Endodermal cell (in vitro differentiated cells): ENCODE measurements around the gene RIMS4. TPM values are rescaled to one million over a fixed set of nuclear protein-coding genes. Genes with fewer than 3 reads are reported as not detected.

Source experiments
- DNase-seq: peaks from one replicate; pipeline ENCODE4 v3.0.0-alpha.2; 2017
- H3K27ac ChIP-seq: 2 replicates; pipeline ENCODE4 v1.5.1; 2013; ENCODE audit warnings: mild to moderate bottlenecking, low read depth, low read length, moderate library complexity
- H3K27me3 ChIP-seq: 2 replicates; pipeline ENCODE4 v1.6.1; 2013; ENCODE audit warnings: mild to moderate bottlenecking, low read length, moderate library complexity; ENCODE audit not compliant: insufficient read depth, control insufficient read depth, poor library complexity, severe bottlenecking
- H3K36me3 ChIP-seq: 2 replicates; pipeline ENCODE4 v1.7.0; 2013; ENCODE audit warnings: mild to moderate bottlenecking, low read length, moderate library complexity; ENCODE audit not compliant: control insufficient read depth, insufficient read depth
- H3K4me1 ChIP-seq: one replicate; pipeline ENCODE4 v1.7.0; 2013; ENCODE audit warnings: low read length; ENCODE audit not compliant: control insufficient read depth, insufficient read depth
- H3K4me3 ChIP-seq: 2 replicates; pipeline ENCODE4 v1.5.1; 2013; ENCODE audit warnings: mild to moderate bottlenecking, low read length, moderate library complexity
- H3K9ac ChIP-seq: 2 replicates; pipeline ENCODE4 v1.6.1; 2013; ENCODE audit warnings: mild to moderate bottlenecking, low read length, moderate library complexity; ENCODE audit not compliant: poor library complexity, severe bottlenecking; ENCODE audit errors: extremely low read depth
- H3K9me3 ChIP-seq: 2 replicates; pipeline ENCODE4 v1.6.1; 2013; ENCODE audit warnings: mild to moderate bottlenecking, low read length, moderate library complexity; ENCODE audit not compliant: control insufficient read depth
- H3K27ac Mint-ChIP-seq: 2 replicates; pipeline ENCODE4 v1.8.0; 2020; ENCODE audit warnings: mixed read lengths
- H3K27me3 Mint-ChIP-seq: 2 replicates; pipeline ENCODE4 v1.8.0; 2021; ENCODE audit warnings: mild to moderate bottlenecking, mixed read lengths; ENCODE audit not compliant: insufficient read depth
- H3K36me3 Mint-ChIP-seq: 2 replicates; pipeline ENCODE4 v1.8.0; 2020; ENCODE audit warnings: low read depth, mixed read lengths
- H3K4me1 Mint-ChIP-seq: 2 replicates; pipeline ENCODE4 v1.8.0; 2020; ENCODE audit warnings: mixed read lengths
- H3K4me3 Mint-ChIP-seq: 2 replicates; pipeline ENCODE4 v1.8.0; 2020; ENCODE audit warnings: mild to moderate bottlenecking, moderate library complexity, mixed read lengths
- H3K9me3 Mint-ChIP-seq: 2 replicates; pipeline ENCODE4 v1.8.0; 2020; ENCODE audit warnings: mild to moderate bottlenecking, mixed read lengths
- WGBS, 2 experiments: methylation state at CpG; one replicate each; pipeline versions ENCODE4 v1.1.5 to v1.1.7; 2013; ENCODE audit warnings: missing lambda C conversion rate in 2 of 2, mixed read lengths in 1 of 2; ENCODE audit not compliant: insufficient coverage in 1 of 2, insufficient read length in 1 of 2; 5-methylcytosine and 5-hydroxymethylcytosine counted together
- total RNA-seq, 2 donors: library from RNA; stranded (reverse); fragmentation: NEBNext Ultra II Directional in 1 of 2; extraction: Animal tissue kit (Norgen Biotek cat#: 25700) in 1 of 2; gene quantifications; 2 replicates in 1 of 2; 3 replicates in 1 of 2; pipeline ENCODE4 v1.2.1, GENCODE V29; 2021
- TF ChIP-seq, protein P1 (sequence below): fragments of 200-600 bp; sonication (generic); conservative IDR thresholded peaks from 2 replicates; pipeline ENCODE4 v1.5.0; 2021; ENCODE audit warnings: antibody characterized with exemption, mild to moderate bottlenecking

Gene RIMS4
- total RNA-seq, 2 donors from 2014 or later: 4.3 to 13.0 TPM

DNA sequence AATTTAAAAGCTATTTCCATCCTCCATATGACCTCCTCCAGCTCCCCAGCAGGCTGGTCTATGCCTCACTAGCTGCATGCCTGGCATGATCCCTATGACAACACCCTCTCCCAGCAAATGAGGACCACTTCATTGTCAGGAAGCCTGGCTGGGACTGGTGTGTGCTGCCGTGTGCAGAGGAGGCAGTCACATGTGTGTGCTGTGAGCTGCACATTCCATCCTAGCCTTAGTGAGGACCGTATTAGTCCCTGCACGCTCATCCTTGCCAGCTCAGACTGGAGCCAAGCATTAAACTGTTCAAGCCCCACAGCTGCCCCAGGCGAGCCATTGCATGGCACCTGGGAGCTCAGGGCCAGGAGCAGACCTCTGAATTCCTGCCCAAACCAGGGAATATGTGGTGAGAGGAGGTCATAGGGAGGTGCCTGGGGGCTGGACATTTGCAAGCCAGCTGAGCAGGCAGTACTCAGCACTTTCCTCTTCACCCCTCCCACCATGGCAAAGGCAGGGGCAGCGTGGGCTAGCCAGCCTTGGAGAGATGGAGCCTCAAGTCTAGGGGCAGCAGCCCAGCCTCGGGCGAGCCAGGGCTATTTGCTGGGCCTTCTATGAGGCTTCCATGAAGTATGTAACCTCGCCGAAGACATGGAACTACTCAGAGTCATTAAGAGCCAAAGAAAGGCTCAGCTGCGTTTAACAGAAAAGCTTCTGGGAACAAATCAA lies 103.9 kb downstream of the RIMS4 start:
- WGBS, 2 experiments: 68 to 72% methylated on average over 7 to 10 of the region's 10 CpGs
- DNase-seq: no peak
- Histone ChIP-seq H3K4me3 (no peak overlapping the region), H3K27ac (peak overlapping the region; percentile 30), H3K27me3 (no peaks in the 10 kb centered on the region), H3K4me1 (no peaks in the 10 kb centered on the region), H3K36me3 (no peaks in the 10 kb centered on the region), H3K9ac (no peak overlapping the region), H3K9me3 (no peaks in the 10 kb centered on the region)
- Mint-ChIP-seq H3K4me3 (no peak overlapping the region), H3K4me1 (peaks cover 4% of the 10 kb centered on the region), H3K36me3 (no peaks in the 10 kb centered on the region), H3K27me3 (no peaks in the 10 kb centered on the region), H3K27ac (no peak overlapping the region), H3K9me3 (no peaks in the 10 kb centered on the region)
- TF ChIP-seq, protein P1, sequence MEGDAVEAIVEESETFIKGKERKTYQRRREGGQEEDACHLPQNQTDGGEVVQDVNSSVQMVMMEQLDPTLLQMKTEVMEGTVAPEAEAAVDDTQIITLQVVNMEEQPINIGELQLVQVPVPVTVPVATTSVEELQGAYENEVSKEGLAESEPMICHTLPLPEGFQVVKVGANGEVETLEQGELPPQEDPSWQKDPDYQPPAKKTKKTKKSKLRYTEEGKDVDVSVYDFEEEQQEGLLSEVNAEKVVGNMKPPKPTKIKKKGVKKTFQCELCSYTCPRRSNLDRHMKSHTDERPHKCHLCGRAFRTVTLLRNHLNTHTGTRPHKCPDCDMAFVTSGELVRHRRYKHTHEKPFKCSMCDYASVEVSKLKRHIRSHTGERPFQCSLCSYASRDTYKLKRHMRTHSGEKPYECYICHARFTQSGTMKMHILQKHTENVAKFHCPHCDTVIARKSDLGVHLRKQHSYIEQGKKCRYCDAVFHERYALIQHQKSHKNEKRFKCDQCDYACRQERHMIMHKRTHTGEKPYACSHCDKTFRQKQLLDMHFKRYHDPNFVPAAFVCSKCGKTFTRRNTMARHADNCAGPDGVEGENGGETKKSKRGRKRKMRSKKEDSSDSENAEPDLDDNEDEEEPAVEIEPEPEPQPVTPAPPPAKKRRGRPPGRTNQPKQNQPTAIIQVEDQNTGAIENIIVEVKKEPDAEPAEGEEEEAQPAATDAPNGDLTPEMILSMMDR: no peak

DNA sequence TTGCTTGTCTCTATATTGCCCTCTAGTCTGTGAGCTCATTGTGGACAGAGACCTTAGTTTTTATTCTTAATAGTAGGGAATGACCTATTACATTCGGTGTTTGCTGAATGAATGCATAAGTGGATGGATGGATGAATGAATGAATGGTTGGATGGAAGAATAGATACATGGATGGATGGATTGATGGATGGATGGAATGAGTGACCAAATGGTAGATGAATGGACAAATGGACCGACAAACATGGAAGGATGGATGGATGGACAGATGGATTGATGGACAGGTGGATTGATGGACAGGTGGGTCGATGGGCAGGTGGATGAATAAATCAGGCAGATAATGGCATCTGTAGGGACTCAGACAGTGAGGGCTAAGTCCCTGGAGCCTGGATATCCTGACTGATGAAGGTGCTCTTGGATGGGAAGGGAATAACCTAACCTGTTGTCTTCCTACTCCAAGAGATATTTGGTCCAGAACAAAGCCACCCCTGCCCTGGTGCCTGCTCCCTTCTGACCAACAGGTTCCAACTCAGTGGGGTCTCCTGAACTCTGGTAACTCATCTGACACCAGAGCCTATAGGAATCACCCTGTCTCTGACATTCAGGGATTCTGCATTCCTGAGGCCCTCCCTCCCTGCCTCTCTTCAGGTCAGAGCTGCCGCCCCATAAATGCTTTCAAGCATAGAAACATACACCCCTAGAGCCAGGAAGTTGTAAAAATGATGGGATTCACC lies 104.8 kb downstream of the RIMS4 start:
- no peaks in the 10 kb centered on the region for H3K4me1 ChIP-seq
- WGBS, 2 experiments: 89 to 98% methylated on average over 3 to 4 of the region's 4 CpGs
- no peaks in the 10 kb centered on the region for H3K27me3 ChIP-seq
- no peak for DNase-seq
- H3K9ac ChIP-seq: no peak overlapping the region
- TF ChIP-seq, protein P1: no peak
- no peaks in the 10 kb centered on the region for H3K9me3 ChIP-seq
- no peaks in the 10 kb centered on the region for H3K27me3 Mint-ChIP-seq
- no peaks in the 10 kb centered on the region for H3K36me3 ChIP-seq
- H3K4me1 Mint-ChIP-seq: peaks cover 10% of the 10 kb centered on the region
- H3K4me3 ChIP-seq: no peak overlapping the region
- no peaks in the 10 kb centered on the region for H3K36me3 Mint-ChIP-seq
- H3K27ac ChIP-seq: no peak overlapping the region
- H3K27ac Mint-ChIP-seq: no peak overlapping the region
- H3K9me3 Mint-ChIP-seq: no peaks in the 10 kb centered on the region
- H3K4me3 Mint-ChIP-seq: no peak overlapping the region

DNA sequence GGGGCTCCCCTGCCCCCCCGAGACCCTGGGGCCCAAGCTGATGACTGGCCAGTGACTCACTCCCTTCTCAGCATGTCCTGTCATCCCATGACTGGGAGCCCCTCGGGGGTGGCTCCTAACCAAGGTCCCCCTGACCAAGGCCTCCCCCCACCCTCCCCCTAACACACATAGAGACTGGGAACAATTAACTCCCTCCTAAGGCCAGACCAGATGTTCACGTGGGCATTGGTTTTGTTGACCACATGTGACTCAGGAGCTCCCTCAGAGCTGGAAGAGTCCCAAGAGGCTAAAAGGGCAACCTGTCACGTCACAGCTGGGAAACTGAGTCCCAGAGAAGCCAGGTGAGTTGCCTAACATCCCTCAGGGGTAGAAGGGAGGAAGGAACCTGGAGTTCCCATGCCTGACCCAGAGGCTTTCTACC lies 105.8 kb downstream of the RIMS4 start:
- Histone ChIP-seq H3K9me3 (no peaks in the 10 kb centered on the region), H3K36me3 (no peaks in the 10 kb centered on the region), H3K4me3 (no peak overlapping the region), H3K27ac (no peak overlapping the region), H3K4me1 (no peaks in the 10 kb centered on the region), H3K9ac (no peak overlapping the region), H3K27me3 (no peaks in the 10 kb centered on the region)
- Mint-ChIP-seq H3K27me3 (no peaks in the 10 kb centered on the region), H3K4me1 (peaks cover 10% of the 10 kb centered on the region), H3K9me3 (no peaks in the 10 kb centered on the region), H3K36me3 (no peaks in the 10 kb centered on the region), H3K4me3 (no peak overlapping the region), H3K27ac (no peak overlapping the region)
- no peak for DNase-seq
- 82 to 84% methylated on average over 2 to 4 of the region's 4 CpGs for WGBS, 2 experiments
- TF ChIP-seq, protein P1: no peak
